Smooth muscle cell (in vitro differentiated cells): ENCODE data around the gene CAP2. TPM values are rescaled to one million over a fixed set of nuclear protein-coding genes. Genes with fewer than 3 reads are reported as not detected.
A peak's percentile ranks its signal among the peaks of the same experiment; 100 is the strongest.

Source experiments
- DNase-seq: peaks from one replicate; lab custom pipeline; 2025; ENCODE audit not compliant: unreplicated experiment; lab: John Stamatoyannopoulos, UW
- H2AFZ ChIP-seq: fragments of 200-600 bp; sonication (generic); 2 replicates; pipeline ENCODE4 v1.6.0; 2016; ENCODE audit warnings: antibody characterized with exemption, low read depth, mild to moderate bottlenecking
- H3F3A ChIP-seq: fragments of 200-600 bp; sonication (generic); 2 replicates; pipeline ENCODE4 v1.6.0; 2017; ENCODE audit warnings: antibody characterized with exemption, low read depth
- H3K27ac ChIP-seq: fragments of 200-600 bp; sonication (generic); 2 replicates; pipeline ENCODE4 v1.5.1; 2016; ENCODE audit warnings: low read depth, mild to moderate bottlenecking
- H3K27me3 ChIP-seq: fragments of 200-600 bp; sonication (generic); 2 replicates; pipeline ENCODE4 v1.6.1; 2016; ENCODE audit warnings: low read depth, mild to moderate bottlenecking
- H3K36me3 ChIP-seq: fragments of 200-600 bp; sonication (generic); 2 replicates; pipeline ENCODE4 v1.5.1; 2016; ENCODE audit warnings: low read depth
- H3K4me1 ChIP-seq: fragments of 200-600 bp; sonication (generic); 2 replicates; pipeline ENCODE4 v1.5.1; 2016; ENCODE audit warnings: low read depth
- H3K4me2 ChIP-seq: fragments of 200-600 bp; sonication (generic); 2 replicates; pipeline ENCODE4 v1.6.0; 2016; ENCODE audit warnings: mild to moderate bottlenecking
- H3K4me3 ChIP-seq: fragments of 200-600 bp; sonication (generic); 2 replicates; pipeline ENCODE4 v1.5.1; 2016; ENCODE audit warnings: mild to moderate bottlenecking
- H3K79me2 ChIP-seq: fragments of 200-600 bp; sonication (generic); 2 replicates; pipeline ENCODE4 v1.6.0; 2016; ENCODE audit warnings: low read depth, mild to moderate bottlenecking
- H3K9ac ChIP-seq: fragments of 200-600 bp; sonication (generic); 2 replicates; pipeline ENCODE4 v1.6.0; 2016; ENCODE audit warnings: low read depth
- H3K9me3 ChIP-seq: fragments of 200-600 bp; sonication (generic); replicated peaks from 2 replicates; pipeline ENCODE4 v1.5.1; 2016; ENCODE audit warnings: low read depth
- H4K20me1 ChIP-seq: fragments of 200-600 bp; sonication (generic); 2 replicates; pipeline ENCODE4 v1.6.0; 2016; ENCODE audit warnings: low read depth
- WGBS: methylation state at CpG from one replicate; pipeline ENCODE4 v1.1.7; 2016; ENCODE audit warnings: low lambda C conversion rate; 5-methylcytosine and 5-hydroxymethylcytosine counted together
- polyA plus RNA-seq: library from polyadenylated mRNA; unstranded; fragments of >200 nt; fragmentation: Nextera tagmentation; extraction: Ambion mirVana; gene quantifications from 2 replicates; pipeline ENCODE4 v1.2.1, GENCODE V29; 2016
- total RNA-seq: library from RNA; depleted of rRNA; stranded (reverse); fragments of >200 nt; gene quantifications from 2 replicates; pipeline ENCODE4 v1.2.3, GENCODE V29; 2014
- TF ChIP-seq, protein P1 (sequence below): fragments of 200-600 bp; sonication (generic); IDR thresholded peaks from 2 replicates; pipeline ENCODE4 v1.5.1; 2017; ENCODE audit warnings: borderline replicate concordance, mild to moderate bottlenecking, antibody characterized with exemption; ENCODE audit not compliant: insufficient read depth, poor library complexity, severe bottlenecking

Gene CAP2
- total and polyA plus RNA-seq, 2 experiments from 2014 or later: 19.0 to 27.7 TPM

DNA sequence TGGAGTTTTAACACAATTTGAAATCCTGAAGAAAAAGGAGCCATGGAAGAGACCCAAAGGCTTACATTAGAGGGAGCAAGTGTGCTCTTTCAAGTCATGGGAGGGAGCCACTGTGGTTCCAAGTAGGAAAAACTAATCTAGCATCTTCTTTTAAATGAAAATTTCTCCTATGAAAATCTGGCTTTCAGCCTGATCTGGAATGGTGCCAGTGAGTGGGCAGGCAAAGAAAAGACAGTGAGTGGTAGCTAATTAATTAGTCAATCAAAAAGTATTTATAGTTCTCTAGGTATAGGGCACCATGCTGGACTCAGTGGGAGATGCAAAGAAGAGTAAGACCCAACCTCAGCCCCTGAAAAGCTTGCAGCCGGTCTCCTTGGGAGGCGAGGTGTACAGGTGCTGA is 21.9 kb downstream of the CAP2 start:
- Histone ChIP-seq H3K9me3 (no peaks in the 10 kb centered on the region), H3K4me1 (peaks cover 25% of the 10 kb centered on the region), H3K27ac (no peak overlapping the region), H4K20me1 (no peaks in the 10 kb centered on the region), H3K4me2 (no peak overlapping the region), H3K27me3 (no peaks in the 10 kb centered on the region), H3K9ac (no peak overlapping the region), H3K36me3 (no peaks in the 10 kb centered on the region), H3K4me3 (no peak overlapping the region), H3K79me2 (peaks cover 17% of the 10 kb centered on the region), H3F3A (peaks cover 6% of the 10 kb centered on the region), H2AFZ (no peak overlapping the region)
- no peak for DNase-seq
- WGBS: 98% methylated on average over 2 of the region's 2 CpGs
- TF ChIP-seq, protein P1, sequence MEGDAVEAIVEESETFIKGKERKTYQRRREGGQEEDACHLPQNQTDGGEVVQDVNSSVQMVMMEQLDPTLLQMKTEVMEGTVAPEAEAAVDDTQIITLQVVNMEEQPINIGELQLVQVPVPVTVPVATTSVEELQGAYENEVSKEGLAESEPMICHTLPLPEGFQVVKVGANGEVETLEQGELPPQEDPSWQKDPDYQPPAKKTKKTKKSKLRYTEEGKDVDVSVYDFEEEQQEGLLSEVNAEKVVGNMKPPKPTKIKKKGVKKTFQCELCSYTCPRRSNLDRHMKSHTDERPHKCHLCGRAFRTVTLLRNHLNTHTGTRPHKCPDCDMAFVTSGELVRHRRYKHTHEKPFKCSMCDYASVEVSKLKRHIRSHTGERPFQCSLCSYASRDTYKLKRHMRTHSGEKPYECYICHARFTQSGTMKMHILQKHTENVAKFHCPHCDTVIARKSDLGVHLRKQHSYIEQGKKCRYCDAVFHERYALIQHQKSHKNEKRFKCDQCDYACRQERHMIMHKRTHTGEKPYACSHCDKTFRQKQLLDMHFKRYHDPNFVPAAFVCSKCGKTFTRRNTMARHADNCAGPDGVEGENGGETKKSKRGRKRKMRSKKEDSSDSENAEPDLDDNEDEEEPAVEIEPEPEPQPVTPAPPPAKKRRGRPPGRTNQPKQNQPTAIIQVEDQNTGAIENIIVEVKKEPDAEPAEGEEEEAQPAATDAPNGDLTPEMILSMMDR: no peak

DNA sequence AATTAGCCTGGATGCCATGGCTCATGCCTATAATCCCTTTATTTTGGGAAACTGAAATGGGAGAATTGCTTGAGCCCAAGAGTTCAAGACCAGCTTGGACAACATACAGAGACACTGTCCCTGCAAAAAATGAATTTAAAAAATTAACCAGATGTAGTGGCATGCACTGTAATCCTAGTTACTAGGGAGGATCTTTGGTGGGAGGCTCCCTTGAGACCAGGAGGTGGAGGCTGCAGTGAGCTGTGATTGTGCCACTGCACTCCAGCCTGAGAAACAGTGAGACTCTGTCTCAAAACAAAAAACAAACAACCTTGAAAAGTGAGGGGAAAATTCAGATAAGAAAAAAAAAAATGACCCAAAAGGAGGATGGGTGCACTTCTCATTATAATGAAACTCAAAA is 23.4 kb downstream of the CAP2 start:
- no peak overlapping the region for H2AFZ ChIP-seq
- peak overlapping the region; percentile 81 for H3K4me2 ChIP-seq
- H3K4me3 ChIP-seq: no peak overlapping the region
- H3K9ac ChIP-seq: peak overlapping the region; percentile 77
- H3K79me2 ChIP-seq: peaks cover 17% of the 10 kb centered on the region
- H3K4me1 ChIP-seq: peaks cover 25% of the 10 kb centered on the region
- no peak for DNase-seq
- TF ChIP-seq, protein P1: no peak
- H3K27me3 ChIP-seq: no peaks in the 10 kb centered on the region
- no peaks in the 10 kb centered on the region for H4K20me1 ChIP-seq
- peak overlapping the region; percentile 93 for H3K27ac ChIP-seq
- no peaks in the 10 kb centered on the region for H3K36me3 ChIP-seq
- H3K9me3 ChIP-seq: no peaks in the 10 kb centered on the region
- peaks cover 6% of the 10 kb centered on the region for H3F3A ChIP-seq

DNA sequence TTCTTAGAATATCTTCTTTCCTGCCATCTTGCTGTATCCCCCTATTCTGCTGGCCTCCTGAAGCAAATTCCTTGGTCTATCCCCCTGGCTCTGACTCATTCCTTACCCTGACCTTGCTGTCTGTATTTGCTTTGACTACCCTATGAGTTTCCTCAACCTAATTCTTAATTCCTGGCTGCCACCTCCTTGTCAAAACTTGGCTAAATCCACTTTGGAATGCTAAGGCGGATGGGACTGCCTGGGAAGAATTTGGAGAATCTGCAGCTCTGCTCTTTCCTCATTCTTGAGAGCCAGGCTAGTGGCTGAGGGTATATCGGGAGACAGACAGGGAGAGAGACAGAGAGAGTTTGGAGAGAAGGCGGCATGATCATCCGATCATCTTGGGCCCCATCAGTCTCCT is 24.4 kb downstream of the CAP2 start:
- Histone ChIP-seq H3K27ac (peak overlapping the region; percentile 93), H3K4me3 (peak overlapping the region; percentile 9), H4K20me1 (no peaks in the 10 kb centered on the region), H2AFZ (peak overlapping the region; percentile 51), H3K79me2 (peaks cover 17% of the 10 kb centered on the region), H3K4me1 (peaks cover 25% of the 10 kb centered on the region), H3K4me2 (peak overlapping the region; percentile 81), H3F3A (peaks cover 6% of the 10 kb centered on the region), H3K27me3 (no peaks in the 10 kb centered on the region), H3K9me3 (no peaks in the 10 kb centered on the region), H3K36me3 (no peaks in the 10 kb centered on the region), H3K9ac (peak overlapping the region; percentile 77)
- DNase-seq: no peak
- WGBS: 4% methylated on average over 4 of the region's 4 CpGs
- TF ChIP-seq, protein P1: no peak
